ENCODE data around the gene PAK4. TPM values are rescaled to one million over a fixed set of nuclear protein-coding genes. Genes with fewer than 3 reads are reported as not detected.

Gene PAK4
- total RNA-seq, 1 experiment from 2014 or later = 90.1 TPM

GRCh38 chr19:39157997-39158389, 32.4 kb downstream of the PAK4 start:
- TF ChIP-seq SP1 (IDR thresholded peaks at IDR 0.05; ENCODE audit: low read depth) (no peak), CEBPB (IDR thresholded peaks at IDR 0.05; ENCODE audit: low read depth) (no peak), JUND (IDR thresholded peaks at IDR 0.05) (no peak), CTCF (IDR thresholded peaks at IDR 0.05 in 2 of 3, conservative IDR thresholded peaks at IDR 0.05 in 1 of 3; ENCODE audit: borderline replicate concordance in 1 of 3, insufficient read depth in 1 of 3, low read depth in 2 of 3, low read length in 2 of 3) (no peak), ATF3 (IDR thresholded peaks at IDR 0.05) (no peak), SIN3A (IDR thresholded peaks at IDR 0.05; ENCODE audit: low read depth) (no peak), CBX3 (IDR thresholded peaks at IDR 0.05; ENCODE audit: low read depth) (no peak), POLR2A (IDR thresholded peaks at IDR 0.05; ENCODE audit: borderline replicate concordance, extremely low read depth, insufficient read depth, insufficient read length) (no peak), RAD21 (IDR thresholded peaks at IDR 0.05; ENCODE audit: low read depth) (no peak), ELF1 (IDR thresholded peaks at IDR 0.05; ENCODE audit: borderline replicate concordance, low read depth) (no peak), YY1 (IDR thresholded peaks at IDR 0.05; ENCODE audit: extremely low read depth, insufficient replicate concordance, low read depth, low read length) (no peak), ZBTB33 (IDR thresholded peaks at IDR 0.05; ENCODE audit: extremely low read depth, insufficient replicate concordance, low read length) (no peak), FOSL1 (IDR thresholded peaks at IDR 0.05; ENCODE audit: low read depth) (no peak), ZNF274 (IDR thresholded peaks at IDR 0.05; ENCODE audit: low read depth, low read length) (no peak), TCF7L2 (IDR thresholded peaks at IDR 0.05; ENCODE audit: borderline replicate concordance, extremely low read depth, insufficient read depth, insufficient read length) (no peak)
- ChIA-PET POLR2A (no interaction called here), RAD21 (ENCODE audit: low non-redundant PET in 1 of 2, low total read pairs in 2 of 2, uncharacterized antibody in 2 of 2, unreplicated experiment in 2 of 2) (no interaction called here), CTCF (no interaction called here)
- H3K9ac ChIP-seq (ENCODE audit: low read length) = no peak overlapping the region
- H3K9me2 ChIP-seq (ENCODE audit: insufficient read depth) = no peaks in the 10 kb centered on the region
- H3K27me3 ChIP-seq (ENCODE audit: insufficient read depth, low read length) = no peaks in the 10 kb centered on the region
- H3K79me2 ChIP-seq (ENCODE audit: insufficient read depth, low read length) = peaks cover 91% of the 10 kb centered on the region
- peaks cover 37 to 42% of the 10 kb centered on the region in 2 experiments for H3K4me1 ChIP-seq (ENCODE audit: control insufficient read depth in 1 of 2, insufficient read depth in 2 of 2, low read length in 2 of 2)
- H3K9me3 ChIP-seq (ENCODE audit: control insufficient read depth in 1 of 2, insufficient read depth in 1 of 2, low read depth in 1 of 2, low read length in 2 of 2) = no peaks in the 10 kb centered on the region
- H2AFZ ChIP-seq (ENCODE audit: low read depth, low read length, poor library complexity, severe bottlenecking) = no peak overlapping the region
- no peaks in the 10 kb centered on the region for H3K36me3 ChIP-seq (ENCODE audit: control insufficient read depth in 1 of 2, insufficient read depth in 2 of 2, low read length in 2 of 2)
- DNase-seq (ENCODE audit: low read depth, low spot score) (no peak), ATAC-seq (no peak)
- H3K4me3 ChIP-seq (replicated peaks in 1 of 2; ENCODE audit: low read depth in 1 of 2, low read length in 2 of 2) = no peak overlapping the region
- no peak overlapping the region; the same call in 1 of the 2 replicates for H3K27ac ChIP-seq (ENCODE audit: low read depth, low read length)
- no peak overlapping the region for H3K4me2 ChIP-seq (ENCODE audit: low read length)
- intact Hi-C loops (cut with micrococcal nuclease) = no loop called here
- no peaks in the 10 kb centered on the region for H4K20me1 ChIP-seq (ENCODE audit: insufficient read depth)
- no TSS peak for BruUV-seq (replicated peaks)
